ENCODE results near the gene EPS8L2. TPM values are rescaled to one million over a fixed set of nuclear protein-coding genes. Genes with fewer than 3 reads are reported as not detected.

The EPS8L2 gene
- total RNA-seq, 1 experiment from 2014 or later = 92.8 TPM

GRCh38 chr11:656426-656825 lies 49.6 kb upstream of the EPS8L2 start:
- no peak overlapping the region for H2BK5ac ChIP-seq (ENCODE audit: insufficient read length, low read length)
- DNase-seq = no peak

More at GRCh38 chr11:656426-656825, 49.6 kb upstream of the EPS8L2 start:
- no peak overlapping the region for H2BK120ac ChIP-seq (ENCODE audit: low read depth, low read length, poor library complexity, severe bottlenecking)
- no peak overlapping the region for H3K27ac ChIP-seq (ENCODE audit: insufficient read length, low read depth, low read length)
- no peaks in the 10 kb centered on the region for H3K9me3 Mint-ChIP-seq
- no peak overlapping the region for H3T11ph ChIP-seq (ENCODE audit: low read length)
- no peak overlapping the region for H3K27ac Mint-ChIP-seq
- no peaks in the 10 kb centered on the region for H3K79me1 ChIP-seq (ENCODE audit: insufficient read depth, low read depth, low read length, poor library complexity, severe bottlenecking)
- no peak overlapping the region for H4K5ac ChIP-seq (ENCODE audit: insufficient read length, low read depth, low read length)
- H3K9me3 ChIP-seq (ENCODE audit: control insufficient read depth, low read depth, low read length) = no peaks in the 10 kb centered on the region
- H3K36me3 Mint-ChIP-seq (ENCODE audit: insufficient read depth in 1 of 3, low read depth in 3 of 3) = peaks cover 14 to 51% (median 21%) of the 10 kb centered on the region in 3 experiments; a peak in 6 of 7 replicates
- no peaks in the 10 kb centered on the region for H3K23me2 ChIP-seq (ENCODE audit: insufficient read length, low read depth, low read length, poor library complexity, severe bottlenecking)
- no peak overlapping the region for H4K8ac ChIP-seq (replicated peaks; ENCODE audit: insufficient read length, low read depth, low read length)
- no peaks in the 10 kb centered on the region for H3K4me1 ChIP-seq (ENCODE audit: insufficient read depth, low read length)
- H2BK12ac ChIP-seq (ENCODE audit: insufficient read length, low read depth, low read length) = no peak overlapping the region
- H4K20me1 ChIP-seq (ENCODE audit: control insufficient read depth, insufficient read depth, insufficient read length) = no peaks in the 10 kb centered on the region
- no CpG with 5 or more reads among the region's 14 CpGs for WGBS (ENCODE audit: extremely low coverage, insufficient read length, low lambda C conversion rate)
- H3K9ac ChIP-seq (ENCODE audit: extremely low read depth, insufficient read length, low read length) = no peak overlapping the region
- TF ChIP-seq, protein P1, sequence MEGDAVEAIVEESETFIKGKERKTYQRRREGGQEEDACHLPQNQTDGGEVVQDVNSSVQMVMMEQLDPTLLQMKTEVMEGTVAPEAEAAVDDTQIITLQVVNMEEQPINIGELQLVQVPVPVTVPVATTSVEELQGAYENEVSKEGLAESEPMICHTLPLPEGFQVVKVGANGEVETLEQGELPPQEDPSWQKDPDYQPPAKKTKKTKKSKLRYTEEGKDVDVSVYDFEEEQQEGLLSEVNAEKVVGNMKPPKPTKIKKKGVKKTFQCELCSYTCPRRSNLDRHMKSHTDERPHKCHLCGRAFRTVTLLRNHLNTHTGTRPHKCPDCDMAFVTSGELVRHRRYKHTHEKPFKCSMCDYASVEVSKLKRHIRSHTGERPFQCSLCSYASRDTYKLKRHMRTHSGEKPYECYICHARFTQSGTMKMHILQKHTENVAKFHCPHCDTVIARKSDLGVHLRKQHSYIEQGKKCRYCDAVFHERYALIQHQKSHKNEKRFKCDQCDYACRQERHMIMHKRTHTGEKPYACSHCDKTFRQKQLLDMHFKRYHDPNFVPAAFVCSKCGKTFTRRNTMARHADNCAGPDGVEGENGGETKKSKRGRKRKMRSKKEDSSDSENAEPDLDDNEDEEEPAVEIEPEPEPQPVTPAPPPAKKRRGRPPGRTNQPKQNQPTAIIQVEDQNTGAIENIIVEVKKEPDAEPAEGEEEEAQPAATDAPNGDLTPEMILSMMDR (conservative IDR thresholded peaks at IDR 0.05) = no peak
- no peak overlapping the region for H4K91ac ChIP-seq (ENCODE audit: insufficient read length, low read depth, low read length)
- no peak overlapping the region for H2AK5ac ChIP-seq (ENCODE audit: insufficient read length, low read length)
- no peak overlapping the region for H3K18ac ChIP-seq (ENCODE audit: insufficient read length, low read depth, low read length)
- H2BK15ac ChIP-seq (ENCODE audit: low read depth, low read length) = no peak overlapping the region
- no peak overlapping the region for H3K4me3 Mint-ChIP-seq
- H3K56ac ChIP-seq (ENCODE audit: insufficient read length, low read depth, low read length) = no peak overlapping the region
- no peaks in the 10 kb centered on the region for H3K27me3 ChIP-seq (ENCODE audit: insufficient read depth, low read length)
- no peak overlapping the region for H3K23ac ChIP-seq (ENCODE audit: insufficient read length, low read depth, low read length)
- no peaks in the 10 kb centered on the region for H3K27me3 Mint-ChIP-seq (ENCODE audit: low read depth)
- no peak overlapping the region for H2BK20ac ChIP-seq (ENCODE audit: low read depth, low read length, poor library complexity, severe bottlenecking)
- no peak overlapping the region for H2AFZ ChIP-seq (ENCODE audit: low read length)
- no peak overlapping the region for H3K4ac ChIP-seq (ENCODE audit: low read depth, low read length)
- H3K4me1 Mint-ChIP-seq = no peaks in the 10 kb centered on the region
- no peak overlapping the region for H3K4me2 ChIP-seq (ENCODE audit: insufficient read depth, insufficient read length, low read length)
- H3K14ac ChIP-seq (ENCODE audit: insufficient read depth, low read length) = no peak overlapping the region
- H3K79me2 ChIP-seq (ENCODE audit: insufficient read depth, low read length) = no peaks in the 10 kb centered on the region
